Bronchial epithelial cell (primary cell): Measurements from ENCODE around the gene HMCN2. TPM values are rescaled to one million over a fixed set of nuclear protein-coding genes. Genes with fewer than 3 reads are reported as not detected.

Experiments used
- DNase-seq: peaks from one replicate; pipeline ENCODE4 v3.0.0-alpha.2; 2010; ENCODE audit warnings: low read depth
- FAIRE-seq: peaks from 2 replicates; lab custom pipeline; 2011; peaks lifted over from hg19 to GRCh38; lab: Jason Lieb, UNC
- H3K27me3 ChIP-seq: 2 replicates; pipeline ENCODE4 v1.5.1; 2011; ENCODE audit warnings: low read length; ENCODE audit not compliant: control insufficient read depth, insufficient read depth
- H3K36me3 ChIP-seq: 2 replicates; pipeline ENCODE4 v1.5.1; 2011; ENCODE audit warnings: low read length; ENCODE audit not compliant: control insufficient read depth, insufficient read depth
- H3K4me3 ChIP-seq: 2 replicates; pipeline ENCODE4 v1.5.1; 2011; ENCODE audit warnings: mild to moderate bottlenecking, low read depth, low read length, control low read depth
- total RNA-seq: library from RNA; depleted of rRNA; stranded (reverse); fragments of >200 nt; gene quantifications from 2 replicates; pipeline ENCODE4 v1.2.1, GENCODE V29; 2014
- TF ChIP-seq, protein P1 (sequence below): IDR thresholded peaks from 2 replicates; pipeline ENCODE4 v1.5.1; 2011; ENCODE audit warnings: mild to moderate bottlenecking, moderate library complexity, low read length, control low read depth, inconsistent platforms; ENCODE audit not compliant: insufficient read depth, severe bottlenecking

Gene HMCN2
- total RNA-seq, 1 donor from 2014 or later, result under 0.01 TPM

- TF ChIP-seq, protein P1, sequence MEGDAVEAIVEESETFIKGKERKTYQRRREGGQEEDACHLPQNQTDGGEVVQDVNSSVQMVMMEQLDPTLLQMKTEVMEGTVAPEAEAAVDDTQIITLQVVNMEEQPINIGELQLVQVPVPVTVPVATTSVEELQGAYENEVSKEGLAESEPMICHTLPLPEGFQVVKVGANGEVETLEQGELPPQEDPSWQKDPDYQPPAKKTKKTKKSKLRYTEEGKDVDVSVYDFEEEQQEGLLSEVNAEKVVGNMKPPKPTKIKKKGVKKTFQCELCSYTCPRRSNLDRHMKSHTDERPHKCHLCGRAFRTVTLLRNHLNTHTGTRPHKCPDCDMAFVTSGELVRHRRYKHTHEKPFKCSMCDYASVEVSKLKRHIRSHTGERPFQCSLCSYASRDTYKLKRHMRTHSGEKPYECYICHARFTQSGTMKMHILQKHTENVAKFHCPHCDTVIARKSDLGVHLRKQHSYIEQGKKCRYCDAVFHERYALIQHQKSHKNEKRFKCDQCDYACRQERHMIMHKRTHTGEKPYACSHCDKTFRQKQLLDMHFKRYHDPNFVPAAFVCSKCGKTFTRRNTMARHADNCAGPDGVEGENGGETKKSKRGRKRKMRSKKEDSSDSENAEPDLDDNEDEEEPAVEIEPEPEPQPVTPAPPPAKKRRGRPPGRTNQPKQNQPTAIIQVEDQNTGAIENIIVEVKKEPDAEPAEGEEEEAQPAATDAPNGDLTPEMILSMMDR, result no peak
- peaks cover 5% of the 10 kb centered on the region for H3K27me3 ChIP-seq
- FAIRE-seq, result no peak
These were observed 37.4 kb downstream of the HMCN2 start for GRCh38 chr9:130302785-130303612.

DNA sequence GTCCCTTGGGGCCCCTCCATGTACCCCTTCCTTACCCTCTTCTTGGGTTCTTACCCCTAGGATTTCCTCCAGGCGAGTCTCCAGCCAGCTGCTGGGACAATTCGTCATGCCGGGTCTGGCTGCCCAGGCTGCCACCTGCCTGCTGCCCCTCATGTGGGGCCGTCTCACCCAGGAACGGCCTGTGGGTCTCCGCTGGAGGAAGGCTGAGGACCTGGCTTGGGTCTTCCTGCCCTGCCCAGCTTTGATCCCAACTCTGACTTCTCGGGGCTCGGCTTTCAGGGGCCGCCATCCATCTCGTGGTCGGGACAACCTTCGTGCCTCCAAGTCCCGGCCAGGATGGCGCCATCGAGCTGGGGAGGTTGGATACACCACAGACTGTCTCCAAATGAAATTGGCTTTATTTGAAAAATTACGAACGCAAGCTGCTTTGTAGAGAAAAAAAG lies 38.1 kb downstream of the HMCN2 start:
- DNase-seq, result no peak
- FAIRE-seq, result no peak
- TF ChIP-seq, protein P1, result no peak
- Histone ChIP-seq H3K36me3 (no peaks in the 10 kb centered on the region), H3K4me3 (no peak overlapping the region), H3K27me3 (peaks cover 5% of the 10 kb centered on the region)

More at GRCh38 chr9:130302785-130303612, 37.4 kb downstream of the HMCN2 start:
- no peak overlapping the region for H3K4me3 ChIP-seq
- DNase-seq, result no peak
- H3K36me3 ChIP-seq, result no peaks in the 10 kb centered on the region

- no peak for DNase-seq
- Histone ChIP-seq H3K27me3 (peaks cover 5% of the 10 kb centered on the region), H3K4me3 (no peak overlapping the region), H3K36me3 (no peaks in the 10 kb centered on the region)
- TF ChIP-seq, protein P1, result no peak
- FAIRE-seq, result no peak
These were observed 38.6 kb downstream of the HMCN2 start for GRCh38 chr9:130304116-130304515.

DNA sequence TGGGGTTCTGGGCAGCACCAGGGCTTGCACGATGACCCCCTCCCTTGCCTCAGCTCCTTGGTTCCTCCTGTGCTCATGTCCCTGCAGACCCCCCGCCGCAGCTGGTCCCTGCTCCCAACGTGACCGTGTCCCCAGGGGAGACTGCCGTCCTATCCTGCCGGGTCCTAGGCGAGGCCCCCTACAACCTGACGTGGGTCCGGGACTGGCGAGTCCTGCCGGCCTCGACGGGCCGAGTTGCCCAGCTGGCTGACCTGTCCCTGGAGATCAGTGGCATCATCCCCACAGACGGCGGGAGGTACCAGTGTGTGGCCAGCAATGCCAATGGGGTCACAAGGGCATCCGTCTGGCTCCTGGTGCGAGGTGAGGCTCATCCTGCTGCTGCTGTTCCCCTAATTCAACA lies 39.1 kb downstream of the HMCN2 start:
- TF ChIP-seq, protein P1, result no peak
- no peak overlapping the region for H3K4me3 ChIP-seq
- H3K27me3 ChIP-seq, result peaks cover 5% of the 10 kb centered on the region
- no peak for DNase-seq
- H3K36me3 ChIP-seq, result no peaks in the 10 kb centered on the region
- FAIRE-seq, result no peak

DNA sequence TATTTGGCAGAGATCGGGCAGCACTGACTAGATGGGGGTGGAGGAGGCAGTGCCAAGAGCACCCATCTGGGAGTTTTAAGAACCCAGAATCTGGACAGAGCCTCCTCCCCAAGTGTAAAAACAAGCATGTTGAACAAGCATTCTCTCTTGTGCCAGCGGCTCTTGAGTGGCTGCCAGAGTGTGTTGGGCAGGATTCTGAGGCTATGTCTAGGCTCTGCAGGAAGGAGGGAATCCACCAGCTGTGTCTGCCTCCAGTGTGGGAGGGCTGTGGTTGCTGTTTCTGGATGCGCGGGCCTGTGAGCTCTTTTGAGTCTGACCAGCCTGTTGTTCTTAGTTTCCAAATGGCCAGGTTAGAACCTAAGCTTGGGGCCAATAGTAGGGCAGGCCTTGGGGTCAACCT lies 39.8 kb downstream of the HMCN2 start:
- no peak for FAIRE-seq
- no peaks in the 10 kb centered on the region for H3K36me3 ChIP-seq
- TF ChIP-seq, protein P1, result no peak
- DNase-seq, result no peak
- H3K27me3 ChIP-seq, result peaks cover 5% of the 10 kb centered on the region
- no peak overlapping the region for H3K4me3 ChIP-seq
